Upper lobe of right lung (tissue), 1 donor: ENCODE measurements around the gene ASIC2. TPM values are rescaled to one million over a fixed set of nuclear protein-coding genes. Genes with fewer than 3 reads are reported as not detected.

ENCODE experiments used
- ATAC-seq: fragments of 200-7000 bp; cut with Tn5 transposase; one replicate; pipeline ENCODE4 v1.9.1; 2020; ENCODE audit warnings: mild to moderate bottlenecking, moderate library complexity
- DNase-seq: peaks from one replicate; pipeline ENCODE4 v3.0.0-alpha.2; 2020
- H3K27ac ChIP-seq: fragments of 200-600 bp; one replicate; pipeline ENCODE4 v1.8.0; 2022
- H3K27me3 ChIP-seq: fragments of 200-600 bp; one replicate; pipeline ENCODE4 v1.8.0; 2022; ENCODE audit warnings: mild to moderate bottlenecking
- H3K36me3 ChIP-seq: fragments of 200-600 bp; one replicate; pipeline ENCODE4 v1.8.0; 2022
- H3K4me1 ChIP-seq: fragments of 200-600 bp; one replicate; pipeline ENCODE4 v1.8.0; 2022
- H3K4me3 ChIP-seq: fragments of 200-600 bp; one replicate; pipeline ENCODE4 v1.8.0; 2022; ENCODE audit warnings: mild to moderate bottlenecking
- H3K9me3 ChIP-seq: fragments of 200-600 bp; one replicate; pipeline ENCODE4 v1.8.0; 2022
- CTCF ChIP-seq: fragments of 200-600 bp; IDR thresholded peaks from one replicate; pipeline ENCODE4 v1.8.0; 2022; ENCODE audit warnings: antibody characterized with exemption
- intact Hi-C: fragments of 100-400 bp; cut with DNase I; formaldehyde crosslinking; loops from one replicate; pipeline ENCODE4 v1.11.0; 2022
- total RNA-seq: library from RNA; stranded (reverse); fragmentation: NEBNext Ultra II Directional; extraction: Animal tissue kit (Norgen Biotek cat#: 25700); gene quantifications from one replicate; pipeline ENCODE4 v1.2.1, GENCODE V29; 2021
- donor health status: DM: no; HTN: yes; CAD: no; lungs with severe emphysema.

ASIC2 gene
- total RNA-seq, 1 donor from 2014 or later, result not detected

GRCh38 chr17:33023790-33024189, 269.3 kb downstream of the ASIC2 start:
- Histone ChIP-seq H3K27ac (no peak overlapping the region), H3K36me3 (no peaks in the 10 kb centered on the region), H3K27me3 (no peaks in the 10 kb centered on the region), H3K9me3 (no peaks in the 10 kb centered on the region), H3K4me3 (no peak overlapping the region), H3K4me1 (no peaks in the 10 kb centered on the region)
- intact Hi-C loops, result no loop called here
- no peak for DNase-seq
- TF ChIP-seq CTCF, result no peak
- no peak for ATAC-seq

- H3K36me3 ChIP-seq, result no peaks in the 10 kb centered on the region
- H3K4me1 ChIP-seq, result no peaks in the 10 kb centered on the region
- no peak for ATAC-seq
- no peak overlapping the region for H3K4me3 ChIP-seq
- H3K9me3 ChIP-seq, result no peaks in the 10 kb centered on the region
- no peak for TF ChIP-seq CTCF
- intact Hi-C loops, result no loop called here
- H3K27ac ChIP-seq, result no peak overlapping the region
- H3K27me3 ChIP-seq, result peaks cover 8% of the 10 kb centered on the region
- DNase-seq, result no peak
These were observed 271.2 kb downstream of the ASIC2 start for GRCh38 chr17:33021731-33022408.

- intact Hi-C loops, result no loop called here
- no peak overlapping the region for H3K4me3 ChIP-seq
- no peak for DNase-seq
- peaks cover 8% of the 10 kb centered on the region for H3K27me3 ChIP-seq
- no peak for TF ChIP-seq CTCF
- ATAC-seq, result no peak
- no peaks in the 10 kb centered on the region for H3K36me3 ChIP-seq
- no peaks in the 10 kb centered on the region for H3K9me3 ChIP-seq
- no peaks in the 10 kb centered on the region for H3K4me1 ChIP-seq
- no peak overlapping the region for H3K27ac ChIP-seq
These were observed 273.8 kb downstream of the ASIC2 start for GRCh38 chr17:33019161-33019890.

GRCh38 chr17:33017366-33017765, 275.7 kb downstream of the ASIC2 start:
- Histone ChIP-seq H3K36me3 (no peaks in the 10 kb centered on the region), H3K27ac (no peak overlapping the region), H3K9me3 (no peaks in the 10 kb centered on the region), H3K4me1 (no peaks in the 10 kb centered on the region), H3K4me3 (no peak overlapping the region), H3K27me3 (peaks cover 8% of the 10 kb centered on the region)
- intact Hi-C loops, result no loop called here
- no peak for TF ChIP-seq CTCF
- DNase-seq, result no peak
- no peak for ATAC-seq

- H3K4me3 ChIP-seq, result no peak overlapping the region
- no peak for TF ChIP-seq CTCF
- DNase-seq (no peak), ATAC-seq (no peak)
- no peaks in the 10 kb centered on the region for H3K36me3 ChIP-seq
- no peaks in the 10 kb centered on the region for H3K4me1 ChIP-seq
- peaks cover 8% of the 10 kb centered on the region for H3K27me3 ChIP-seq
- no peaks in the 10 kb centered on the region for H3K9me3 ChIP-seq
- intact Hi-C loops, result no loop called here
- no peak overlapping the region for H3K27ac ChIP-seq
These were observed 276.2 kb downstream of the ASIC2 start for GRCh38 chr17:33016920-33017319.
